Astrocyte of the hippocampus (primary cell): ENCODE measurements around the gene STXBP6.

ENCODE experiments used
- DNase-seq: peaks from one replicate; pipeline ENCODE4 v3.0.0; 2011; ENCODE audit warnings: low read depth, low spot score

STXBP6 gene

GRCh38 chr14:25015761-25016160 is 34.2 kb downstream of the STXBP6 start:
- DNase-seq = no peak

DNA sequence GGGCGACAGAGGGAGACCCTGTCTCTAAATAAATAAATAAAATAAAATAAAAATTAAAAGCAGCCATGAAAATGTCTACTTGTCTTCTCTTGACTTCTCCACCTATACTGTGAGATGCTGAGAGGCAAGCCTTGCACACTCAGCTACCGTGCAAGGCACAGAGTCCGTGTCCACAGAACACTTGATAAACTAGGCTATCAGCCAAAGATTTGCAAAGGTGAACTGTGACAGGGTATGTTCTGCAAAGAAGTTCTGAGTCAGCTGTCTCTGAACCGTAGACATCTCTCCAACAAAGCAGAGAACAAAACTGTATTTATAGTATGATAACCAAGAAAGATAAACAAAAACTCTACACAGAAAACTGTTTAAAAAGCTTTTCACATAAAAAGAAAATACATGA is 35.5 kb downstream of the STXBP6 start:
- no peak for DNase-seq

DNA sequence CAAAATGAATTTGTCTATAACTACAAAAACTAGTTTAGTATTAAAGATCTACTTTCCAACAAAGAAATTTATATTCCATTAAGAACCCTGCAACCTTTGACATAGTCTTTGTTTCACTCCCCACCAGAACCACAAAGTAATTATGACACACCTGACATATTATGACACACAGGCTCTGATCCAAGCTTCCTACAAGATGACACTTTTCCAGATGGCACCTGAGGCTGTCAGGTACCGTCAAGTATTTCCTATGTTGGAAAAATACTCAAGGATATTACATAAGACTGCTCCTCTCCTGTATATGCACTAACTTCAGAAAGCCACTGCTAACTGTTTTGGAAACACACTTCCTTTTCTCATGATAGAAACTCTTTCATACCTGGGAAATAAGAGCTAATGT is 38.9 kb downstream of the STXBP6 start:
- no peak for DNase-seq

GRCh38 chr14:25010471-25010870 is 39.5 kb downstream of the STXBP6 start:
- DNase-seq = no peak

GRCh38 chr14:25009891-25010290 is 40.1 kb downstream of the STXBP6 start:
- DNase-seq = peak; percentile 68

DNA sequence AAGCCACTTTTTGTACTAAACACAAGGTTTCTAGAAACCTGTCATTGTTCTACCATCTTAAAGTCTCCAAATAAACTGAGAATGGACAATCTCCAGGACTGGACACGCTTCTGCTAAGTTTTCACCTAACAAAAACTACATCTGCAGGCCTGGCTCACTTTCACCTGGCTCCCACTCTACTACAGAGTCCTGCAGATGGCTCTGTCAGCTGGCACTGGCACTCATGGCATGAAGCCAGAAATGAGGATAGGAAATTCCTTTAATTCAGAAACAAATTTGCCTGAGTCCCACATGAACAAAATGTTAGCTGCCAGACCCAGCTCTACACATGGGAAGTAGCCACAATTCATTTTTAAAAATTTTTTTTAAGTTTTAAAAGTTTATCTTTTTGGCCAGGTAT is 42.1 kb downstream of the STXBP6 start:
- DNase-seq = peak; percentile 51

GRCh38 chr14:25006961-25007795 is 42.8 kb downstream of the STXBP6 start:
- DNase-seq = peak; percentile 93

GRCh38 chr14:25006031-25006430 is 43.9 kb downstream of the STXBP6 start:
- no peak for DNase-seq

DNA sequence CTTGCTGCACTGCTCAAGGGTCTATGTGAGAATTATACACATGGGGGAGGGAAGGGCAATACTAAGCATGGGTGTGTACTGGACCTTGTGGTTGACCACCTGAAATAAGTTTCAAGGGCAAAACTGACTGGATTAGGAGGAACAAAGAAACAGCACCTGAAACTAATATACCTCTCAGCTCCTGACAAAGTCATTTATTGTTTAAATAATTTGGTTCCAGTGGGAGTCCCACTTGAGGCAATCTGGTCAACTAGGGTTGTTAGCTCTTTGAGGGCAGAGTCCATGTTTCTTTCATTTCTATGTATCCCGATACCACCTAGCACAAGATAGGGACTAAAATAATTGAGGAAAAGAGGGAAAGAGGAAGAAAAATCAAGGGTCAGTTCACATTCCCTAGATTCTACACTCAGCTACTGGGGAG is 45.5 kb downstream of the STXBP6 start:
- no peak for DNase-seq

GRCh38 chr14:25003537-25003936 is 46.4 kb downstream of the STXBP6 start:
- DNase-seq = no peak

DNA sequence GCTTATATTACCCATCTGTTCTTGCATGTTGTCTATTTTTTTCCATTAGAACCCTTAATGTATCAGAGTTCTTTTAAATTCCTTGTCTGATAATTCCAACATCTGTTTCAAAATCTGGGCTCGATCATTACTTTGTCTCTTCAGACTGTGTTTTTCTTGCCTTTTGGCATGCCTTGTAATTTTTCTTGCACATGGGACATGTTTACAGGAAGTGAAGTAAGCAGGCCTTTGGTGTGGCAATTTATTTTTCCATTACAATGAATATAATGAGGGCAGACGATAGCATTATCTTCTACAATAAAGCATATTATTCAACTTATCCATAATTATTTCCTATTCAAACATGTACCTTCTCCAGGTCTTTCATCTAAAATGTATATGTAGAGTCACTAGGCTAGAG is 48.3 kb downstream of the STXBP6 start:
- no peak for DNase-seq

GRCh38 chr14:25001156-25001555 is 48.8 kb downstream of the STXBP6 start:
- no peak for DNase-seq

- DNase-seq = no peak
These were observed 50.8 kb downstream of the STXBP6 start for GRCh38 chr14:24999157-24999556.

DNA sequence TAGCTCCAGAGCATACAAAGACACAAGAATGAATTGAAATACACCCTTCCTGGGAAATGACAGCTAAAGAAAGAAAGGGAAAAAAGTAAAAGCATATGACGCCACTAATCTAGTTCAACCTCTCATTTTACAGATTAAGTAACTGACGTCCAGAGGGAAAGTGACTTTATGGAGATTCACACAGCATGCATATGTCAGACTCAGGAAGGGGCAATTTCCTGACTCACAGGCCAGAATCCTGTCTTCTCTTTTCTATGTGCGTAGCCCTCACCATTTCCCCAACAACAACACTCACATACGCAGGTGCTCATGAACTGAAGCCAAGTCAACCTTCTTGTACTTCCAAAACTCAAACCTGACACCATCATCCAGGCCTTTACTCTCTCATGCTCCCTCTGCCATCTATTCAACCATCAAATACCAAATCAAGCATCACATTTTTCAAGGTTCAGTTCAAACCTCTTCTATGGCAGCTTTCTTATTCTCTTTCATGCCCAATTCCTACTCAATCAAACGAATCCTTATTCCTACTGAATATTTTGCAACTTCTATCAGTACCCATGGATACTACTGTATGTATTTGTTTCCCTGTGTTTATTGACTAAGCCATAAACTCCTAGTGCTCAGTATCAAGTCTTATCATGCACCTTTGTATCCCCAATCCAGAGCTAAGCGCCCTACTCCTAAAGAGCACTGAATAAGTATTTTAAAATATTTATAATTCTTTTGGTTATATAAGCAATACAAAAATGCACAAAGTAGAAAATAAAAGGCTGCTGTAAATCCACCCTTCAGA is 52.8 kb downstream of the STXBP6 start:
- DNase-seq = no peak

- DNase-seq = no peak
These were observed 54.9 kb downstream of the STXBP6 start for GRCh38 chr14:24995016-24995415.

DNA sequence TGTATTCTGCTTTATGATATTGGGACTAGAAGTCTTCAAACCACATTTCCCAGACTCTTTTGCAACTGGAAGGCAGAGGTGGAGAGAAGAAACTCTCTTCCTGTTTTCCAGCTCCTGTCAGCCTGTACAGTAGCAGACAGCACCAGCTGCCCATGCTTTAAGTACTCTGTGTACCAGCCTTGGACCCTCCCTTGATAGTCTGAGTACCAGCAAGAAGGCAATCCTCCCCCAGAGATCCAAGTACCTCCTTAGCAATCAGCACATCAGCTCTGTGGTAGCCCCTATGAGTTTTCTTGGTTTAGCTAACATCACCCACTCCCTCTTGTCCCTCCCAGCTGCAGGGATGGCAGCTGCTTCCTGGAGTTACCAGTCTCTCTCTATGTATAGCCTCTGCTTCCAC is 56.3 kb downstream of the STXBP6 start:
- no peak for DNase-seq

DNA sequence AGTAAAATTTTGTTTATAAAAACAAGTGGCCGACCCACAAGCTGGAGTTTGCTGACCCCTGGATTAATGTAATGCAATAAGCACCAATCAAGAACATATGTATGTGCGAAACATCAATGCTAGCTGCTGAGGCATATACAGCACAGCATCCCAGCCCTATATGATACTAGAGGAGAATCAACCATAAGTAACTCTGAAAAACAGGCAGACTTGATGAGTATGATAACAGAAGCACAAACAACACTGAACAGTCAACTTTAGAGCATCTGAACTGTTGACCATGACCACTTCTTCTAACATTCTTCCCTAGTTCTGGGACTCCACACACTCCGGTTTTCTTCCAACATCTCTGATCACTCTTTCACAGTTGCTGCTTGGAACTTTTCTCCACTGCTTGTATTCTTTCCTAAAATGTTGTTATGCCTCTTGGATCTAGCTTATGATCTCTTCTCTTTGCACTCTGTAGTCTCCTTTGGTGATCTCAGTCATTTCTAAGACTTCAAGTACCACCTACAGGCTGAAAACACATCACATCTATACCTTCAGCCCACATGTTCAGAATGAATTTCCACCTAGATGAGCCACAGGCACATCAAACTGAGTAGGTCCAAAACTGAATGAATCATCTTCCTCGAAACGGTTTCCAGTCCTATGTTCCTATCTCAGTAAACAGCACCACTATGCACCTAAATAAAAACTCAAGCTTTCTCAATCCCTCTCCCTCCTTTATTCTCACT is 57.2 kb downstream of the STXBP6 start:
- DNase-seq = no peak

DNA sequence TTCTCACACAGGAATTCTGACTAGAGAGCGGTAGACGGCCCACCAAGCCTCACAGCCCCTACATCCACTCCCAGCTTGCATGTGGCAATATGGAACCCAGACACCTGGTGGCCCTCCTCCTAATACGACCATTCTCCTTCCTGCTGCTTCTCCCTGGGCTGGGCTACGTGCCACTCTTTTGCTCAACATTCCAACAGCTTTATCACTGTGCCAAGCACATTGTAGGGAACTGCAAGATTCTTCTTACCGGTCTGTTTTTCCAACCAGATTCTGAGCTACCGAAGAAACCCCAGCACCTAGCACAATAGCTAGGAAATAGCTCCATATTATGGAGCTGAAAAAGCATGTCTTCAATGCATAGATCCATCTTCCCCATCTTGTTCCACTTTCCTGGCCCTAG is 58.1 kb downstream of the STXBP6 start:
- no peak for DNase-seq

GRCh38 chr14:24991288-24991687 is 58.7 kb downstream of the STXBP6 start:
- DNase-seq = no peak

DNA sequence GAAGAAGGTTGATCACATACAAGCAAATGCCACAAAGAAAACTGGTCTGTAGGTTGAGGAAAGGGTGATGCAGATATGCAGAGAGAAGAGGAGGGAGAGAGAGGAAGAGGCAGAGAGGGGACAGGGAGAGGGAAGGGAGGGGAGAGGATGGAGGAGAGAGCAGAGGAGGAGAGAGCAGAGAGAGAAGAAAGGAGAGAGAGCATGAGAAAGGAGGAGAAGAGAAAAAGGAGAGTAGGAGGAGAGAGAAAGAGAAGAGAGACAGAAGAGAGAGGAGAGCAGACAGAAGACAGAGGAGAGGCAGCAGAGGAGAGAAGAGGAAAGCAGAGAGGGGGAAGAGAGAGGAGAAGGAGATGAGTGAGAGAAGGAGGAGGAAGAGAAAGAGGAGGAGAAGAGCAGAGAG is 59.2 kb downstream of the STXBP6 start:
- no peak for DNase-seq

- no peak for DNase-seq
These were observed 59.9 kb downstream of the STXBP6 start for GRCh38 chr14:24990050-24990449.

- no peak for DNase-seq
These were observed 61.2 kb downstream of the STXBP6 start for GRCh38 chr14:24988760-24989159.
